CD4-positive, alpha-beta T cell treated with Interleukin-4 for 1 hour (primary cell): Measurements from ENCODE around the gene GDI1.

Experiments used
- DNase-seq, 2 donors: peaks; one replicate each; pipeline ENCODE4 v3.0.0-alpha.2; 2020 to 2022

Gene GDI1

GRCh38 chrX:154464806-154465365, 27.9 kb downstream of the GDI1 start:
- no peak for DNase-seq

GRCh38 chrX:154465601-154466000, 28.6 kb downstream of the GDI1 start:
- no peak for DNase-seq

GRCh38 chrX:154466036-154466435, 29.1 kb downstream of the GDI1 start:
- DNase-seq: no peak

GRCh38 chrX:154466907-154467306, 30.0 kb downstream of the GDI1 start:
- no peak for DNase-seq

- DNase-seq: no peak
Measured at GRCh38 chrX:154467556-154467955, 30.6 kb downstream of the GDI1 start.

- DNase-seq: no peak
Measured at GRCh38 chrX:154468217-154468616, 31.3 kb downstream of the GDI1 start.

GRCh38 chrX:154469114-154469513, 32.2 kb downstream of the GDI1 start:
- no peak for DNase-seq

GRCh38 chrX:154469880-154470279, 32.9 kb downstream of the GDI1 start:
- DNase-seq: no peak

- DNase-seq: no peak
Measured at GRCh38 chrX:154470434-154470833, 33.5 kb downstream of the GDI1 start.

- no peak for DNase-seq
Measured at GRCh38 chrX:154470914-154471568, 34.1 kb downstream of the GDI1 start.

- no peak for DNase-seq
Measured at GRCh38 chrX:154471839-154472684, 35.1 kb downstream of the GDI1 start.

GRCh38 chrX:154472685-154473632, 36.0 kb downstream of the GDI1 start:
- no peak for DNase-seq

- no peak for DNase-seq
Measured at GRCh38 chrX:154473683-154474082, 36.7 kb downstream of the GDI1 start.

GRCh38 chrX:154476821-154477220, 39.9 kb downstream of the GDI1 start:
- DNase-seq: no peak

- no peak for DNase-seq
Measured at GRCh38 chrX:154477891-154478477, 41.0 kb downstream of the GDI1 start.

- peak; percentile 92 to 94 for DNase-seq
Measured at GRCh38 chrX:154478728-154479622, 42.0 kb downstream of the GDI1 start, which contains the start of gene LAGE3. Gene LAGE3 (minus strand): TSS chrX:154479281. CDS start chrX:154478915, 366 bp downstream.

GRCh38 chrX:154481195-154481594, 44.2 kb downstream of the GDI1 start:
- no peak for DNase-seq

- no peak for DNase-seq
Measured at GRCh38 chrX:154481911-154482601, 45.1 kb downstream of the GDI1 start.

- no peak for DNase-seq
Measured at GRCh38 chrX:154482786-154483185, 45.8 kb downstream of the GDI1 start.

GRCh38 chrX:154483325-154483724, 46.4 kb downstream of the GDI1 start:
- no peak for DNase-seq
